ENCODE data around the gene C1orf116.

- TF ChIP-seq CTCF (IDR thresholded peaks at IDR 0.05; ENCODE audit: poor library complexity, severe bottlenecking) (peak; percentile 36), TAF1 (IDR thresholded peaks at IDR 0.05; ENCODE audit: low read depth) (no peak), EZH2 (IDR thresholded peaks at IDR 0.05; ENCODE audit: borderline replicate concordance, insufficient read depth, low read length, poor library complexity, severe bottlenecking) (no peak), EP300 (conservative IDR thresholded peaks at IDR 0.05; ENCODE audit: poor library complexity, severe bottlenecking) (no peak), RAD21 (conservative IDR thresholded peaks at IDR 0.05) (no peak), POLR2AphosphoS5 (IDR thresholded peaks at IDR 0.05) (no peak), MXI1 (conservative IDR thresholded peaks at IDR 0.05; ENCODE audit: poor library complexity, severe bottlenecking) (no peak), REST (IDR thresholded peaks at IDR 0.05; ENCODE audit: borderline replicate concordance) (no peak), SMC3 (conservative IDR thresholded peaks at IDR 0.05; ENCODE audit: poor library complexity) (no peak)
These were observed 53.0 kb downstream of the C1orf116 start for GRCh38 chr1:206979379-206980043.

Data from neural cell (in vitro differentiated cells).